Measurements from ENCODE around the gene WNK3.

WNK3 gene

DNA sequence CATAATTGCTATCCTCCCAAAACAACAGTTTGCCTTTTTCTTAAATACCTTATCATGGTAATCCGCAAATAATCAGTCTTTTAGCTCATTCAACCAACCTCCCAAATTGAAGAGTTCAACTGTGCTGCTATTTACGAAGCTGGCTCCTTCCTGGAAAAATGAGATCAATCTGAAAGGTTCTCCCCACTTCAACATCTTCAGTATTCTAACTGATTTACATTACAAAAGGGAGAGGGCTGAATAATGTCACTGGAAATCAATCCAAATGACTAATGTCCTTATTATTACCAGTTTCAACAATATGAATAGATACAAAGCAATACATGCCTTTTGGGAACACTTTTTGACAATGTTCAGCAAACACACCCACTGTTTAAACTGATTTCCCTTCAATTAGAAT is 86.2 kb downstream of the WNK3 start:
- in situ Hi-C loops (cut with HindIII; ENCODE audit: low sequenced_read_pairs): no loop called here
- no peak for DNase-seq (ENCODE audit: low read depth)
- H3K4me3 ChIP-seq (ENCODE audit: low read depth, low read length): no peak overlapping the region
- TF ChIP-seq, protein P1, sequence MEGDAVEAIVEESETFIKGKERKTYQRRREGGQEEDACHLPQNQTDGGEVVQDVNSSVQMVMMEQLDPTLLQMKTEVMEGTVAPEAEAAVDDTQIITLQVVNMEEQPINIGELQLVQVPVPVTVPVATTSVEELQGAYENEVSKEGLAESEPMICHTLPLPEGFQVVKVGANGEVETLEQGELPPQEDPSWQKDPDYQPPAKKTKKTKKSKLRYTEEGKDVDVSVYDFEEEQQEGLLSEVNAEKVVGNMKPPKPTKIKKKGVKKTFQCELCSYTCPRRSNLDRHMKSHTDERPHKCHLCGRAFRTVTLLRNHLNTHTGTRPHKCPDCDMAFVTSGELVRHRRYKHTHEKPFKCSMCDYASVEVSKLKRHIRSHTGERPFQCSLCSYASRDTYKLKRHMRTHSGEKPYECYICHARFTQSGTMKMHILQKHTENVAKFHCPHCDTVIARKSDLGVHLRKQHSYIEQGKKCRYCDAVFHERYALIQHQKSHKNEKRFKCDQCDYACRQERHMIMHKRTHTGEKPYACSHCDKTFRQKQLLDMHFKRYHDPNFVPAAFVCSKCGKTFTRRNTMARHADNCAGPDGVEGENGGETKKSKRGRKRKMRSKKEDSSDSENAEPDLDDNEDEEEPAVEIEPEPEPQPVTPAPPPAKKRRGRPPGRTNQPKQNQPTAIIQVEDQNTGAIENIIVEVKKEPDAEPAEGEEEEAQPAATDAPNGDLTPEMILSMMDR (IDR thresholded peaks at IDR 0.05; ENCODE audit: low read depth, low read length, missing control alignments): no peak

DNA sequence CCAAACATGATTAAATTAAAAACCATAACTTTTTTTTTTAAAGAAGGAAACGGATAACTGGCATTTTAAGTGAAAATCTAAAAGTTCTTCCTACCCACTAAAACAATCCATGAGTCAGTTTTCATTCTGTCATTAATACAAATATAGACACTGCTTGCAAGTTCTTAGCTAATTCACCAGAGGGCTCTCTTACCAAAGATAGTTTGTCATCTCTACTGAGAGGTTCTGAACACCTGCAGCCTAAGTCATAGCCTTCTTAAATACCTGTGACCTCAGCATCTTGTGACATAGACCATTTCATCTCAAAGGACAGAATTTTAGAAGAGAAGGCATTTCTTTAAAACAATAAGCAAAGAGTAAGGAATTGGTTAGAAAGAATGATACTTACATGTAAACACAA is 109.5 kb downstream of the WNK3 start:
- DNase-seq (ENCODE audit: low read depth): no peak
- TF ChIP-seq, protein P1 (IDR thresholded peaks at IDR 0.05; ENCODE audit: low read depth, low read length, missing control alignments): peak; percentile 26
- H3K4me3 ChIP-seq (ENCODE audit: low read depth, low read length): no peak overlapping the region
- in situ Hi-C loops (cut with HindIII; ENCODE audit: low sequenced_read_pairs): no loop called here

DNA sequence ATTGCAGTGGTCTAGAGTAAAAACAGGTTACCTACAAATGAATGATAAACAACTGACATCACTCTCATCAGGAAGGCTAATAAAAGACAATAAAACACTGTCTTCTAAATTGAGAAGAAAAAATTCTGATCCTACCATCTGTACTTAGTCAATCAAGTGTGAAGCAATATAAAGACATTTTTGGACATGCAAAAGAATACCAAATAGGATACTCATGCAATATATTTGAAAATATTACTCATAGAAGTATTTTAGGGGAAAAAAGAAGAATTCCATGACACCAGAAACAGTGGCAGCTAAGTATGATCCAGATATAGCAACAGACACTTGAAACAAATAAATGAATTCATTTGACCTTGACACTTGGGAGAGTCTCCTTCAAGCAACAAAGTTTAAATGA is 111.0 kb downstream of the WNK3 start:
- H3K4me3 ChIP-seq (ENCODE audit: low read depth, low read length): no peak overlapping the region
- no peak for DNase-seq (ENCODE audit: low read depth)
- TF ChIP-seq, protein P1 (IDR thresholded peaks at IDR 0.05; ENCODE audit: low read depth, low read length, missing control alignments): no peak
- in situ Hi-C loops (cut with HindIII; ENCODE audit: low sequenced_read_pairs): no loop called here

DNA sequence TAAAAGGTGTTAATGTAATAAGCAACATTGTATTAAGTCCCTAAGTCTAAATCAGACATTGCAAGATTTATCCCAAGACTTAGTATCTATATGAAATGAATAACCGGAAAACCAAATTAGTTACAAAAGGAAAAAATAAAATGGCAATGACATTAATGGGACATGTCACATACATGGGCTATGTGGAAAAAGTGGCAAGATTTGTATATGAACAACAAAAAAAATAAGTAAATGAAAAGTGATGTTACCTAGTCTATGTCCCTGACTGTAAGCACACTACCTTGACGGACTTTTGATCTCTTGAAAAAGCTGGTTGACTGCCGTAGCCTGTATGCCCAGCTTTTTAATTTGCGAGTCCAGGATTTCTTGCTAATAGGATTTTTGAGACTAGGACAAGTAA is 119.3 kb downstream of the WNK3 start:
- in situ Hi-C loops (cut with HindIII; ENCODE audit: low sequenced_read_pairs): no loop called here
- DNase-seq (ENCODE audit: low read depth): no peak
- TF ChIP-seq, protein P1 (IDR thresholded peaks at IDR 0.05; ENCODE audit: low read depth, low read length, missing control alignments): no peak
- no peak overlapping the region for H3K4me3 ChIP-seq (ENCODE audit: low read depth, low read length)

DNA sequence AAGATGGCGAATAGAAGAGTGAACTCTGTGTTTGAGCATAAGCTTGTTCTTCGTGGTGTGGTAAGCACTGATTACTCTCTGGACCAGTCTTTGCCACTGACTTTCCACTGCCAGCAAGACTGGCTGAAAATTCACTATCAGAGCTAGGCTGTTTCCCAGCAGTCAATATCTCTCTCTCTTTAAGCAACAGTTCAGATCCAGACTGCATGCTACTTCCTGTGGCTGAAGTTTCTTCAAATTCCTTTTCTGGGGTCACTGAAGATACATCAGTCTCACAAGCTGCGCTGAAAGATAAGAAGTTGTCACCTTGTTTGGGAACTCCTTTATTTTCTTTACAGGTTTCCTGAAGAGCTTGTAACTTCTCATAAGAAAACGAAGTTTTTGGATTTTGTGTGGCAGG is 120.8 kb downstream of the WNK3 start:
- in situ Hi-C loops (cut with HindIII; ENCODE audit: low sequenced_read_pairs): no loop called here
- no peak for DNase-seq (ENCODE audit: low read depth)
- H3K4me3 ChIP-seq (ENCODE audit: low read depth, low read length): no peak overlapping the region
- TF ChIP-seq, protein P1 (IDR thresholded peaks at IDR 0.05; ENCODE audit: low read depth, low read length, missing control alignments): no peak

DNA sequence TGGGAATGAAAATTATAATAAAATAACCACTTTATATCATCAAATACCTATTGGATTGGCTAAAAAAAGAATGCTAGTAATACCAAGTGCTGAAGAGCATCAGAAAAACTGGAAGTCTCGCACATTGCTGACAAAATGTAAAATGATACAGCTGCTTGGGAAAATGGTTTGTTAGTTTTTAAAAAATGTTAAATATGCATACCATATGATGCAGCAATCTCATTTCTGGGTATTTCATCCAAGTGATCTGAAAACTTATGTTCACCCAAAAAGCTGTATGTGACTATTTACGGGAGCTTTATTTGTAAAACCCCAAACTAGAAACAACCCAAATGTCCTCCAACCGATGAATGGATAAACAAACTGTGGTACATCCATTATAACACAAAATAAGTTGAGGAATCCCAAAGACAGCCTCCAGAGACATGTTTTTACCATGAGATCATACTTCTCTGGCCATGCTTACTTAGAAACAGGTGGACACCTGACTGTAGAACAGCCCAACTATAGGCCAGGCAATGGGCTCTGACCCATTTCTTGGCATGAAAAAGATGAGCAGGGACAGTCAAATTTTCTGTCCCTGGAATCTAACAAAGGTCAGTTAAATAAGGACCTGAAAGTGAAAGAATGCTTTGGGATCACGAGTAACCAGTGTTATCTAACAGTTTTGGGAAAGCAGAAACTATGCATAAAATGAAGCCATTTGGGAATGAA is 127.3 kb downstream of the WNK3 start:
- H3K4me3 ChIP-seq (ENCODE audit: low read depth, low read length): no peak overlapping the region
- in situ Hi-C loops (cut with HindIII; ENCODE audit: low sequenced_read_pairs): no loop called here
- TF ChIP-seq, protein P1 (IDR thresholded peaks at IDR 0.05; ENCODE audit: low read depth, low read length, missing control alignments): no peak
- DNase-seq (ENCODE audit: low read depth): no peak

Measured in astrocyte of the cerebellum (primary cell).